ENCODE results near the gene SLBP.

The SLBP gene

GRCh38 chr4:1749370-1749769 lies 37.3 kb upstream of the SLBP start:
- TF ChIP-seq CTCF (IDR thresholded peaks at IDR 0.05; ENCODE audit: low read depth, low read length) = no peak
- no peak for DNase-seq (ENCODE audit: low read depth in 2 of 2)
- H3K4me3 ChIP-seq (replicated peaks in 1 of 2; ENCODE audit: low read depth in 2 of 2, low read length in 2 of 2) = no peak overlapping the region

GRCh38 chr4:1748465-1748995 lies 36.4 kb upstream of the SLBP start:
- H3K4me3 ChIP-seq (replicated peaks in 1 of 2; ENCODE audit: low read depth in 2 of 2, low read length in 2 of 2) = peak overlapping the region in 1 of 2 donors; percentile 28
- peak; percentile 65 to 72 for DNase-seq (ENCODE audit: low read depth in 2 of 2)
- peak; percentile 79 for TF ChIP-seq CTCF (IDR thresholded peaks at IDR 0.05; ENCODE audit: low read depth, low read length)

GRCh38 chr4:1747603-1747967 lies 35.5 kb upstream of the SLBP start:
- no peak for DNase-seq (ENCODE audit: low read depth in 2 of 2)
- TF ChIP-seq CTCF (IDR thresholded peaks at IDR 0.05; ENCODE audit: low read depth, low read length) = no peak
- H3K4me3 ChIP-seq (replicated peaks in 1 of 2; ENCODE audit: low read depth in 2 of 2, low read length in 2 of 2) = no peak overlapping the region

- DNase-seq (ENCODE audit: low read depth in 2 of 2) = no peak
- no peak for TF ChIP-seq CTCF (IDR thresholded peaks at IDR 0.05; ENCODE audit: low read depth, low read length)
- no peak overlapping the region for H3K4me3 ChIP-seq (replicated peaks in 1 of 2; ENCODE audit: low read depth in 2 of 2, low read length in 2 of 2)
Observed at GRCh38 chr4:1746919-1747602, 34.9 kb upstream of the SLBP start.

GRCh38 chr4:1746265-1746691 lies 34.2 kb upstream of the SLBP start:
- no peak overlapping the region for H3K4me3 ChIP-seq (replicated peaks in 1 of 2; ENCODE audit: low read depth in 2 of 2, low read length in 2 of 2)
- TF ChIP-seq CTCF (IDR thresholded peaks at IDR 0.05; ENCODE audit: low read depth, low read length) = peak; percentile 89
- peak; percentile 71 to 77 for DNase-seq (ENCODE audit: low read depth in 2 of 2)

- TF ChIP-seq CTCF (IDR thresholded peaks at IDR 0.05; ENCODE audit: low read depth, low read length) = no peak
- no peak overlapping the region for H3K4me3 ChIP-seq (replicated peaks in 1 of 2; ENCODE audit: low read depth in 2 of 2, low read length in 2 of 2)
- no peak for DNase-seq (ENCODE audit: low read depth in 2 of 2)
Observed at GRCh38 chr4:1745697-1746096, 33.6 kb upstream of the SLBP start.

- no peak for DNase-seq (ENCODE audit: low read depth in 2 of 2)
- H3K4me3 ChIP-seq (replicated peaks in 1 of 2; ENCODE audit: low read depth in 2 of 2, low read length in 2 of 2) = no peak overlapping the region
- TF ChIP-seq CTCF (IDR thresholded peaks at IDR 0.05; ENCODE audit: low read depth, low read length) = no peak
Observed at GRCh38 chr4:1745165-1745564, 33.0 kb upstream of the SLBP start.

Measured in cardiac fibroblast (primary cell).